HG03060 (cell line): Measurements from ENCODE around the gene ADARB2.

ENCODE experiments used
- ATAC-seq: cut with Tn5 transposase; IDR thresholded peaks from one replicate; pipeline ENCODE4 v1.9.1; 2021; ENCODE audit warnings: low read depth, moderate number of reproducible peaks; ENCODE audit not compliant: unreplicated experiment

The ADARB2 gene

GRCh38 chr10:1191752-1192151 is 545.6 kb downstream of the ADARB2 start:
- no peak for ATAC-seq

GRCh38 chr10:1190791-1191490 is 546.4 kb downstream of the ADARB2 start:
- ATAC-seq: no peak

DNA sequence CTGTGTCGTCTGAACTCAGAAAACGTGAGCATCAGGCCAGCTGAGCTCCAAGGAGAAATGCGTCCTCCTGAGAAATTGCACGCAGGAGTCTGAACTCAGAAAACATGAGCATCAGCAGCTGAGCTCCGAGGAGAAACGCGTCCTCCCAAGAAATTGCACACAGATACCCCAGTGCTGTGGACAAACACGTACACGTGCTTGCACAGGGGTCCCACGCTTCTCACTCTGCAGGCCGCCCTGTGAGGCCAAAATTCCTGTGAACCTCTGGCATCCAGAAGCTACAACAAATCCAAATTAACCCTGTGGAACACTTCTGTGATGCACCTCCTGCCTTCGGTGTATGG is 547.3 kb downstream of the ADARB2 start:
- no peak for ATAC-seq

DNA sequence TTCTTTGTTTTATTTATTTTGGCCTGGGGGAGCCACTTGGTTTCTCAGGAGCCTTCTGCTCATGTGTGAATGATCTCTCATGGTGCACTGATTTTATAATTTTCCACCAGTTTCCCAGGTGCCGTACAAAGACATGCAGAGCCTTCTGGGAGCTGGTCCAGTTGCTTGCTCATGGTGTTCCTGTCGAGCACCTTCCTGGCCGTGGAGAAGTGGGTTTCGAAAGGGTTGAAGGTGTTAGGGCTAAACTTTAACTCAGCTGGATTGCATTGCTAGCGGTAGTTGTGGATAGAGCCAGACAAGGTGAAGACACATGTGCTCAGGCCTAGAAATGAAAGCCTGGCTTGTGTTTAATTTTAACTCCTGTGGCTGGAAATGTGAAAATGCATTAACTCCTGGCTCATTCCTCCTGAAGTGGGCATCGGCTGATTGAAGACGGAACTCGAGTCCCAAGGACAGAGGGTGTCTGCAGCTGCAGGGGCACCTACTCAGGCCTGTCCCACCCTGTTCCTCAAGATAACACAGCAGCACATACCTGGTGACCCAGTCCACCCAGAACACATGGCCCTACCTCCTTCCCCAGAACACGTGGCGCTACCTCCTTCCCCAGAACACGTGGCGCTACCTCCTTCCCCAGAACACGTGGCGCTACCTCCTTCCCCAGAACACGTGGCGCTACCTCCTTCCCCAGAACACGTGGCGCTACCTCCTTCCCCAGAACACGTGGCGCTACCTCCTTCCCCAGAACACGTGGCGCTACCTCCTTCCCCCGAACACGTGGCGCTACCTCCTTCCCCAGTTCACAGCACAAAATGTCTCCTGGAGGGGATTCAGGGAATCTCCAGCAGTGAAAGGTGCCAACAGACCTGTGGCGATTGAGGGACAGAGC is 547.9 kb downstream of the ADARB2 start:
- ATAC-seq: no peak

DNA sequence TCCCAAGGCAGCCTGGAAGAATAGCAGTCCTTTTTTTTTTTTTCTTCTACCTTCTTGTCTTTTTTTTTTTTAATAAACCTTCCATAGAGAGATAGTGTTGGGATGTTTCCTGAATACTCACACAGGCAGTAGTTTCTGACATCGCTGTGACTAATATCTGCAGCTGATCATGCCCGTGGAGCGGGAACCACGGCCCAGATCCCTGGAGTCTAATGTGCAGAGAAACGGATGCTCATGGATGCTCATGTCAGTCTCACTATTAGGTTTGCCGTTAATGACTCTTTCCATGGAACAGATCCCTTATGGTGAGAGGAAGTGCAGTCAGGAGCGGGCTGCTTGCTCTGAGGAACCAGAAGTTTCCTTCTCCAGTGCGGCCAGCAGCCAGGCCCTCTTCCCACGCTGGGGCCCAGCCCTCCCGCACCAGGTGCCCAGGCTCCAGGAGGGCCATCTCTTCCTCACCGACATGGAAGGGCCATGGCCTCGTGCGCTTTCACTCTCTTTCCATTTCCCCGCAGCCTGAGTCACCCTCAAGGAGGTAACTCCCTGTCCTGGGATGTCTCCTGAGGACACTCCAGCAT is 548.7 kb downstream of the ADARB2 start:
- no peak for ATAC-seq

GRCh38 chr10:1187855-1188557 is 549.3 kb downstream of the ADARB2 start:
- ATAC-seq: no peak

- no peak for ATAC-seq
These were observed 550.0 kb downstream of the ADARB2 start for GRCh38 chr10:1187151-1187854.

DNA sequence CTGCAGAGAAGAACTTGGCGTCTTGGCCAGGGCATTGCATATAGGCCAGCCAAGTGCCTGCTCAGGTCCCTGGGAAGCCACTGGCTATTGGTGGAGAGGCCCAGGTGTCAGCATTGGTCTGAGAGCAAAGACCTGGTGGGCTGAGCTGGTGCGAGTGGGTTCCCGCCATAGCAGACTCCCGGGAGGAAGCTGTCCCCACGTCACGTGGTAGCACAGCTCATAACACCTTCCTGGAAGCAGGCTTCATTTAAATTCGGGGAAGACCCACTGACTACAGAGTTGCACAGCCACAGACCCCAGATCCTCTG is 550.7 kb downstream of the ADARB2 start:
- ATAC-seq: no peak

- ATAC-seq: no peak
These were observed 551.2 kb downstream of the ADARB2 start for GRCh38 chr10:1185911-1186682.

DNA sequence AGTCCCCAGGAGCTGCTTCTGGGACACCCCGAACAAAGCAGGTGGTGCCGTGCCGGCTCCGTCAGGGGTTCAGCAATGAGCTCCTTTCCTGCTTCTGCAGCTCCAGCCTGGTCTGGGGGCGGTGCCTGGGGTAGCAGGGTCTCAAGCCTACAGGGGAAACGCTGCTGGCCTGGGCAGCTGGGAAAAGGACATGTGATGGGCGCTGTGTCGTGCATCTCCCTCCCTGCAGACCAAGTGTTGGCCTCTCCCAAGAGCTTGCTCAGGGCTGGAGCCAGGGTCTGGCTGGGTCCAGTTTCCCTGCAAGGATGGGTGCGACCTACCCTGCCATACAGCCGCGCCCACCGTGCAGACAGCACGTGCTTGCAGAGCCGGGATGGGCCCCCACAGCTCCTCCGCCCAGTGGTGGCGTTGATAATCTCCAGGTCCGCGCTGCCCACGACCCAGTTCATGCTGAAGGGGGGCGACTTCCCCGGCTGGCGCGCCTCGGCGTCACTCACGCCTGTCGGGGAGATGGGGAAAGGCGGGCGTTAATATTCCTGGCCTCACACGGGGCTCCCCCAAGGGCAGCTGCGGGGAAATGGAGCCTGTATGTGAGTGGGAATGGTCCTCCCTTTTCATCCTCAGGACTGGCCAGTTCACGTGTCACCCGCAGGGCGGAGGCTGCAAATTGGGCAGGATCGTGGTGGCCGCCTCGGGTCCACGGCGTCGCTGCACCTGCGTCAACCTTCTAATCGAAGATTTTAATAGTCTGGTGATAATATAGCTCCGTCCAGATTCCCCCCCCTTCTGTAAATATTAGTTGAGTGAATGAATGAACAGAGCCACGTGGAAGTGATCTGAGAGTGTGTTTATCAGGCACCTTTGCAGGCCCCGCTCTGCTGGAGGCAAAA is 552.5 kb downstream of the ADARB2 start:
- no peak for ATAC-seq

GRCh38 chr10:1183701-1184100 is 553.6 kb downstream of the ADARB2 start:
- ATAC-seq: no peak

DNA sequence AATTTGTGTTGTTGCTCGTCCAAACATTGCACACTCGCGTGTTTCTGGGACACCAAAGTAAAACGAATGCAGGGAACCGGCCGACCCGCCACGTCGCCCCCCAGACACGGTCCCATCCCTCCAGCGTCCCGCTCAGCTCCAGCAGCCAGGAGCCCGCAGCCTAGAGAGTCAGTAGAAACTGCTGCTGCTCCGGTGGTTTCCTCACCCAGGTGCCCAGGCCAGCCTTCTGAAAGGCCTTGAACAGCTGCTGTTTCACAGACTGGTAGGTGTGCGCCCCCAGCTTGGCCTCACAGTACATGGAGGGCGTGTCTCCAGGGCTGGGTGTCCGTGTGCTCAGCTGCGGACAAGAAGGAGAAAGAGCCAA is 554.3 kb downstream of the ADARB2 start:
- ATAC-seq: no peak

DNA sequence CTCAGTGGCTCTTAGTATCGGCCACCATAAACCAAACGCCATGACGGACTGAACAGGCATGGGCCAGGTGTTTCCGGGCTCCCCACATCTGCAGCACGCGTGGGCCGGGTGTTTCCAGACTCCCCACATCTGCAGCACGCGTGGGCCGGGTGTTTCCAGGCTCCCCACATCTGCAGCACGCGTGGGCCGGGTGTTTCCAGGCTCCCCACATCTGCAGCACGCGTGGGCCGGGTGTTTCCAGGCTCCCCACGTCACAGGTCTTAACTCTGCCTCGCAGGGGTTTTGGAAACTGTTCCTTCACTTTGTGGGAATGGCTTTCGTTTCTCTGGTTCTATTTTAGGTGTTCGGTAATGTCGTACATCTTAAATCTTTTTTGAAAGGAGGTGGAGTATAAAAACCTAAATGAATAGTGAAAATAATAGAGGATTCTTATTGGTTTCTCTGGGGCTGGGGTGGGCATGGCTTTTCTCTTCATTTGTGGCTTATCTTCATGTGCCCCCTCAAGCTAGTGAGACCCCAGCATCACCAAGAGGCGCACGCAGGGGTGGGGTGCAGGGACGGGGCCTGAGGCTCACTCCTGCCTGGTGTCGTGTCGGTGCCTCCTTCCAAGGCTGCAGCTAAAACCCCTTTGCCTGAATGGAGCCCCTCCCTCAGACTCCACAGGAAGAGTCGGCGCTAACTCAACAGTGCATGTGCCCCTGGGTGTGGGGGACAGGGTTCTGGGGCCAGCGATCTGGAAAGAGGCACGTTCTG is 554.9 kb downstream of the ADARB2 start:
- no peak for ATAC-seq

- ATAC-seq: no peak
These were observed 556.5 kb downstream of the ADARB2 start for GRCh38 chr10:1180836-1181235.

DNA sequence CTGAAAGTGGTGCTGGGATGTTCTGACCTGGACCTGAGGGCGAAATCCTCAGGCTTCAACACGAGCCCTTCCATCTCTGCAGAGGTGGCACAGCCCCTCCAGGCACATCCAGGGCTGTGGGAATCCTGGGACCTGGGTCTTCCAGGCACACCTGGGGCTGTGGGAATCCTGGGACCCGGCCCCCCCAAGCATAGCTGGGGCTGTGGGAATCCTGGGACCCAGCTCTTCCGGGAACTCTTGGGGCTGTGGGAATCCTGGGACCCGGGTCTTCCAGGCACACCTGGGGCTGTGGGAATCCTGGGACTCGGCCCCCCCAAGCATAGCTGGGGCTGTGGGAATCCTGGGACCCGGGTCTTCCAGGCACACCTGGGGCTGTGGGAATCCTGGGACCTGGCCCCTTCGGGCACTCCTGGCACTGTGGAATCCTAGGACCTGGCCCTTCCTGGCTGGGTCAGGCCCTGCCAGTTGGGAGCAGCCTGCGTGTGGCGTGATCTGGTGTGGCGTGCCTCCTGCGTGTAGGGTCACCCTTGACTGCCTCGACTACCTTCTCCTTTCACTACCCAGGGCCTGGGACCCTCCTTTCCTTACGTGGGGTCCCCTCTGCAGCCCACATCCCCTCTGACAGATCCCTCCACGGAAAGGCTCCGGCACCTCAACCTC is 557.1 kb downstream of the ADARB2 start:
- ATAC-seq: no peak

GRCh38 chr10:1179346-1180070 is 557.8 kb downstream of the ADARB2 start:
- ATAC-seq: no peak

DNA sequence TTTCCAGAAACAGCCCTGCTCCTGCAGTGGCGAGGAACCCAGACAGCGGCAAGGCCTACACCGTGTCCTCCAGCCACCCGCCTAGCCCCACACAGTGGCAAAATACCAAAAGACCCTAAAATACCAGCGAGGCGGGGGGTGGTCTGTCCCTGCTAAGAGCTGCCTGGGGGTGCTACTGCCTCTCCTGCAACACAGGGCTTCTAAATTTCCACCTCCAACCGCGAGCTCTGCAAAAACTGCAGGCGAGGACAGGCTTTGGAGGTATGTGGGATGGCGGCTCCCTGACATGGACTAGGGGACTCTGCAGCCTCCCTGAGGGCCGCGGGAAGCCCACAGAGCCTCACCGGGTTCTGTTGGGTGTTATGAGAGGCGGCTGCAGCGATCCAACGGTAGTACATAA is 558.8 kb downstream of the ADARB2 start:
- no peak for ATAC-seq
